Measurements from ENCODE around the gene C10orf88.

DNA sequence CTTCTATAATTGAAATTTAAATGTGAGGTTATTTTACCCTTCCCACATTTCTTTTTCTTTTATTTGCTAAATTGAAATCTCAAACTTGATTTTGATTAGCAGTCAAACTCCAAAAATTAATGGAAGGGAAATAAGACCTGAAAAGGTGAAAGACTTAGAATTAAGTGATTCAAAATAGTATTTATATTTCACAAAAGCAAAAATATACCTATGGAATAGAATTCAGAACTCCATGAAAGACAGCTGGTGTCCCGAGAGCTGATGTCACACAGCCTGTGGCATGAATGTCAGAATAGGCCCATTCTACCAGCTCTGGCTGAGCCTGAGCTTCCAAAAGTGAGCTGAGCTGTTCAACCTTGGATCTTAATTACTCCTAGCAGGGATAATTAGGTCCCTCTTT, 43.7 kb downstream of the C10orf88 start, which contains the start of gene FAM24A:
- TF ChIP-seq POLR2A (IDR thresholded peaks at IDR 0.05), result no peak
- TF ChIP-seq, protein P1, sequence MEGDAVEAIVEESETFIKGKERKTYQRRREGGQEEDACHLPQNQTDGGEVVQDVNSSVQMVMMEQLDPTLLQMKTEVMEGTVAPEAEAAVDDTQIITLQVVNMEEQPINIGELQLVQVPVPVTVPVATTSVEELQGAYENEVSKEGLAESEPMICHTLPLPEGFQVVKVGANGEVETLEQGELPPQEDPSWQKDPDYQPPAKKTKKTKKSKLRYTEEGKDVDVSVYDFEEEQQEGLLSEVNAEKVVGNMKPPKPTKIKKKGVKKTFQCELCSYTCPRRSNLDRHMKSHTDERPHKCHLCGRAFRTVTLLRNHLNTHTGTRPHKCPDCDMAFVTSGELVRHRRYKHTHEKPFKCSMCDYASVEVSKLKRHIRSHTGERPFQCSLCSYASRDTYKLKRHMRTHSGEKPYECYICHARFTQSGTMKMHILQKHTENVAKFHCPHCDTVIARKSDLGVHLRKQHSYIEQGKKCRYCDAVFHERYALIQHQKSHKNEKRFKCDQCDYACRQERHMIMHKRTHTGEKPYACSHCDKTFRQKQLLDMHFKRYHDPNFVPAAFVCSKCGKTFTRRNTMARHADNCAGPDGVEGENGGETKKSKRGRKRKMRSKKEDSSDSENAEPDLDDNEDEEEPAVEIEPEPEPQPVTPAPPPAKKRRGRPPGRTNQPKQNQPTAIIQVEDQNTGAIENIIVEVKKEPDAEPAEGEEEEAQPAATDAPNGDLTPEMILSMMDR (IDR thresholded peaks at IDR 0.05 in 4 of 5, conservative IDR thresholded peaks at IDR 0.05 in 1 of 5), result no peak

All from gastrocnemius medialis (tissue), 4 donors.